HCT116 (cell line): ENCODE measurements around the gene CERK. TPM values are rescaled to one million over a fixed set of nuclear protein-coding genes. Genes with fewer than 3 reads are reported as not detected.

Experiments
- ATAC-seq: fragments of 200-7000 bp; cut with Tn5 transposase; 2 replicates; pipeline ENCODE4 v1.9.1; 2020; ENCODE audit warnings: mild to moderate bottlenecking, moderate library complexity
- BruUV-seq: library from RNA; stranded (reverse); fragments of 400-500 nt; replicated peaks from 2 replicates; lab custom pipeline; 2021; lab: Mats Ljungman, UMichigan
- CTCF ChIA-PET: fragments of 300-600 bp; sonication (Branson Sonifier 250); formaldehyde crosslinking; loops from one replicate; lab custom pipeline; 2021; ENCODE audit warnings: antibody characterized with exemption; lab: Charles Lee
- POLR2A ChIA-PET: fragments of 300-600, 350-600 bp; sonication (Branson Sonifier 250); formaldehyde crosslinking; loops from one replicate; lab custom pipeline; 2021; ENCODE audit warnings: antibody characterized with exemption; lab: Charles Lee
- RAD21 ChIA-PET, 2 experiments: fragments of 300-600 bp; sonication (Branson Sonifier 250); formaldehyde crosslinking; loops; one replicate each; lab custom pipeline; 2023; ENCODE audit warnings: low total read pairs in 2 of 2; ENCODE audit not compliant: uncharacterized antibody in 2 of 2, unreplicated experiment in 2 of 2, low non-redundant PET in 1 of 2; lab: Charles Lee
- DNase-seq: peaks from one replicate; pipeline ENCODE4 v3.0.0-alpha.2; 2010; ENCODE audit warnings: low read depth, low spot score
- H2AFZ ChIP-seq: fragments of 200-600 bp; shearing (Covaris generic), sonication (generic); 2 replicates; pipeline ENCODE4 v1.6.1; 2017; ENCODE audit warnings: low read depth, mixed run types, mixed read lengths, antibody characterized with exemption, low read length; ENCODE audit not compliant: poor library complexity, severe bottlenecking
- H3K27ac ChIP-seq: 2 replicates; pipeline ENCODE4 v1.5.1; 2012; ENCODE audit warnings: low read depth, low read length
- H3K27me3 ChIP-seq: fragments of 200-600 bp; sonication (generic); 2 replicates; pipeline ENCODE4 v1.6.1; 2016; ENCODE audit warnings: mixed run types, low read length, mixed read lengths; ENCODE audit not compliant: insufficient read depth
- H3K36me3 ChIP-seq, 2 experiments: fragments of 200-500 bp in 1 of 2; fragments of 200-600 bp in 1 of 2; sonication (Bioruptor generic) in 1 of 2; sonication (generic) in 1 of 2; 2 replicates each; pipeline versions ENCODE4 v1.5.1 to v1.6.1; 2014 to 2016; ENCODE audit warnings: low read length in 2 of 2, inconsistent platforms in 1 of 2, mixed read lengths in 1 of 2, mixed run types in 1 of 2; ENCODE audit not compliant: insufficient read depth in 2 of 2, control insufficient read depth in 1 of 2
- H3K4me1 ChIP-seq, 2 experiments: fragments of 200-600 bp in 1 of 2; sonication (generic) in 1 of 2; 2 replicates each; pipeline versions ENCODE4 v1.5.1 to v1.6.1; 2012 to 2017; ENCODE audit warnings: low read length in 2 of 2, inconsistent platforms in 1 of 2, mild to moderate bottlenecking in 1 of 2, mixed read lengths in 1 of 2, mixed run types in 1 of 2, moderate library complexity in 1 of 2; ENCODE audit not compliant: insufficient read depth in 2 of 2, control insufficient read depth in 1 of 2
- H3K4me2 ChIP-seq: fragments of 200-600 bp; sonication (generic); 2 replicates; pipeline ENCODE4 v1.6.1; 2017; ENCODE audit warnings: mixed run types, low read length, mixed read lengths
- H3K4me3 ChIP-seq, 2 experiments: fragments of 200-600 bp in 1 of 2; sonication (generic) in 1 of 2; replicated peaks in 1 of 2; 2 replicates each; pipeline ENCODE4 v1.5.1; 2011 to 2016; ENCODE audit warnings: low read length in 2 of 2, control low read depth in 1 of 2, low read depth in 1 of 2, mild to moderate bottlenecking in 1 of 2, mixed read lengths in 1 of 2, mixed run types in 1 of 2
- H3K79me2 ChIP-seq: fragments of 200-600 bp; sonication (generic); 2 replicates; pipeline ENCODE4 v1.6.1; 2017; ENCODE audit warnings: mild to moderate bottlenecking, mixed run types, low read length, moderate library complexity, mixed read lengths; ENCODE audit not compliant: insufficient read depth
- H3K9ac ChIP-seq: fragments of 200-600 bp; sonication (generic); 2 replicates; pipeline ENCODE4 v1.6.1; 2016; ENCODE audit warnings: low read length, mixed read lengths
- H3K9me2 ChIP-seq: fragments of 200-600 bp; sonication (generic), shearing (Covaris generic); 2 replicates; pipeline ENCODE4 v1.6.1; 2017; ENCODE audit warnings: mixed run types, mild to moderate bottlenecking, moderate library complexity; ENCODE audit not compliant: insufficient read depth
- H3K9me3 ChIP-seq, 2 experiments: fragments of 200-500 bp in 1 of 2; fragments of 200-600 bp in 1 of 2; sonication (Bioruptor generic) in 1 of 2; sonication (generic) in 1 of 2; 2 replicates each; pipeline ENCODE4 v1.6.1; 2014 to 2017; ENCODE audit warnings: low read length in 2 of 2, mixed read lengths in 2 of 2, inconsistent platforms in 1 of 2, low read depth in 1 of 2, mild to moderate bottlenecking in 1 of 2, mixed run types in 1 of 2, moderate library complexity in 1 of 2; ENCODE audit not compliant: control insufficient read depth in 1 of 2, insufficient read depth in 1 of 2
- H4K20me1 ChIP-seq: fragments of 200-600 bp; sonication (generic), shearing (Covaris generic); 2 replicates; pipeline ENCODE4 v1.6.1; 2017; ENCODE audit warnings: mixed run types, mild to moderate bottlenecking, moderate library complexity; ENCODE audit not compliant: insufficient read depth
- ATF3 ChIP-seq: IDR thresholded peaks from 2 replicates; pipeline ENCODE4 v1.6.1; 2012
- CBX3 ChIP-seq: IDR thresholded peaks from 2 replicates; pipeline ENCODE4 v1.6.1; 2012; ENCODE audit warnings: low read depth
- CEBPB ChIP-seq: IDR thresholded peaks from 2 replicates; pipeline ENCODE4 v1.6.1; 2012; ENCODE audit warnings: low read depth
- EGR1 ChIP-seq: IDR thresholded peaks from 2 replicates; pipeline ENCODE4 v1.6.1; 2012; ENCODE audit warnings: low read depth
- ELF1 ChIP-seq: IDR thresholded peaks from 2 replicates; pipeline ENCODE4 v1.6.1; 2012; ENCODE audit warnings: low read depth, borderline replicate concordance
- EZH2 ChIP-seq: fragments of 200-600 bp; sonication (generic); IDR thresholded peaks from 2 replicates; pipeline ENCODE4 v1.6.1; 2017; ENCODE audit warnings: antibody characterized with exemption, mixed run types
- POLR2A ChIP-seq: IDR thresholded peaks from 2 replicates; pipeline ENCODE4 v1.7.0; 2011; ENCODE audit warnings: borderline replicate concordance; ENCODE audit not compliant: insufficient read depth, insufficient read length; ENCODE audit errors: extremely low read depth
- RAD21 ChIP-seq: IDR thresholded peaks from 2 replicates; pipeline ENCODE4 v1.6.1; 2012; ENCODE audit warnings: low read depth, mild to moderate bottlenecking
- REST ChIP-seq: IDR thresholded peaks from 2 replicates; pipeline ENCODE4 v1.6.1; 2012; ENCODE audit warnings: low read depth
- SP1 ChIP-seq: IDR thresholded peaks from 2 replicates; pipeline ENCODE4 v1.6.1; 2012; ENCODE audit warnings: low read depth
- TCF7L2 ChIP-seq: IDR thresholded peaks from 2 replicates; pipeline ENCODE4 v1.7.0; 2011; ENCODE audit warnings: borderline replicate concordance, inconsistent platforms; ENCODE audit not compliant: insufficient read depth, insufficient read length; ENCODE audit errors: extremely low read depth
- intact Hi-C: fragments of 100-400 bp; cut with micrococcal nuclease; formaldehyde crosslinking; loops from 2 replicates; pipeline ENCODE4 v1.10.0; 2022
- total RNA-seq: library from RNA; stranded (reverse); gene quantifications from one replicate; pipeline ENCODE4 v1.2.1, GENCODE V29; 2021; ENCODE audit not compliant: unreplicated experiment
- TF ChIP-seq, protein P1 (sequence below): IDR thresholded peaks from 2 replicates; pipeline ENCODE4 v1.6.1; 2011; ENCODE audit warnings: mild to moderate bottlenecking, low read length, moderate library complexity; ENCODE audit not compliant: insufficient replicate concordance; ENCODE audit errors: extremely low read depth

Gene CERK
- total RNA-seq, 1 experiment from 2014 or later, result 35.0 TPM

DNA sequence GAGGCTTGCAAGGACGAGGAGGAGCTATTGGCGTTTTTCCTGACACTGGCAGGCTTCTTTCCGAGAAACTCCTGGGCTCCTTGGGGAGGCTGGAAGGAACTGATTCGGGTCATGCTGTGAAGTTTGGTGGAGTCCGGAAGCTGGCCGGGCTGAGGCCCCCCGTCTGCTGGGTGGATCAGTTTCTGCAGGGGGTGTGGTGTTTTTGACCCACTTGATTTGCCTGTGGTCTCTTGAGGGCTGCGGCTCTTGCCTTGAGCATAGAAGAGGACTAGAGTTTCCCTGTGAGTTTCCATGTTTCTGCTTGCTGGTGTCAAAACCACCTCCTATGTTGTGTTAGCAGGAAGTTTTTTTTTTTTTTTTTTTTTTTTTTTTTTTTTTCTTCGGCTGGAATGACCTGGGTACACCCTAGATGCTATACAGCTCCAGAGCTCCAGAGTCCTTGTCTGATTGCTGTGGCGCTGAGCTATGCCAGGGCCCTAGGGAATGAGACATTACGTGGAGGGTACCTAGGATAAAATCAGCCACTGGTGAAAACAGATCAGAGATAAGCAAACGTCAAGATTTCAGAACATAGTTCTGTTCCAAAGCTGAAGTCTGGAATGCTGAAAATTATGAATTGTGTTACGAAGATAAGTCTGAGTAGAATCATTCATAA is 25.1 kb upstream of the CERK start:
- no peaks in the 10 kb centered on the region for H4K20me1 ChIP-seq
- H3K9ac ChIP-seq, result peak overlapping the region; percentile 100
- H3K9me2 ChIP-seq, result no peaks in the 10 kb centered on the region
- H3K4me2 ChIP-seq, result peak overlapping the region; percentile 96
- ChIA-PET RAD21 (interaction anchor here (0.7 to 1.5 kb wide), 2 partner anchors 11 to 24 kb away, joined by 3 to 7 read pairs; no protein-coding TSS in a partner anchor), CTCF (interaction anchor here (0.8 to 1.5 kb wide), 5 partner anchors 24 to 200 kb away, joined by 3 to 8 read pairs (median 5); no protein-coding TSS in a partner anchor)
- H2AFZ ChIP-seq, result no peak overlapping the region
- H3K27me3 ChIP-seq, result no peaks in the 10 kb centered on the region
- peaks cover 12 to 32% of the 10 kb centered on the region in 2 experiments for H3K4me1 ChIP-seq
- intact Hi-C loops, result no loop called here
- H3K79me2 ChIP-seq, result peaks cover 60% of the 10 kb centered on the region
- no peaks in the 10 kb centered on the region for H3K9me3 ChIP-seq
- ATAC-seq, result peak; percentile 8; the same call in 1 of the 2 replicates
- no peaks in the 10 kb centered on the region; a peak in 1 of 4 replicates for H3K36me3 ChIP-seq
- DNase-seq, result no peak
- TF ChIP-seq CEBPB (no peak), CBX3 (no peak), REST (no peak), RAD21 (no peak), SP1 (no peak), ELF1 (no peak), POLR2A (no peak), ATF3 (no peak), EGR1 (no peak), EZH2 (no peak), TCF7L2 (no peak)
- TF ChIP-seq, protein P1, sequence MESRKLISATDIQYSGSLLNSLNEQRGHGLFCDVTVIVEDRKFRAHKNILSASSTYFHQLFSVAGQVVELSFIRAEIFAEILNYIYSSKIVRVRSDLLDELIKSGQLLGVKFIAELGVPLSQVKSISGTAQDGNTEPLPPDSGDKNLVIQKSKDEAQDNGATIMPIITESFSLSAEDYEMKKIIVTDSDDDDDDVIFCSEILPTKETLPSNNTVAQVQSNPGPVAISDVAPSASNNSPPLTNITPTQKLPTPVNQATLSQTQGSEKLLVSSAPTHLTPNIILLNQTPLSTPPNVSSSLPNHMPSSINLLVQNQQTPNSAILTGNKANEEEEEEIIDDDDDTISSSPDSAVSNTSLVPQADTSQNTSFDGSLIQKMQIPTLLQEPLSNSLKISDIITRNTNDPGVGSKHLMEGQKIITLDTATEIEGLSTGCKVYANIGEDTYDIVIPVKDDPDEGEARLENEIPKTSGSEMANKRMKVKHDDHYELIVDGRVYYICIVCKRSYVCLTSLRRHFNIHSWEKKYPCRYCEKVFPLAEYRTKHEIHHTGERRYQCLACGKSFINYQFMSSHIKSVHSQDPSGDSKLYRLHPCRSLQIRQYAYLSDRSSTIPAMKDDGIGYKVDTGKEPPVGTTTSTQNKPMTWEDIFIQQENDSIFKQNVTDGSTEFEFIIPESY, result no peak
- TF ChIP-seq, all 23 proteins: peak for 0
- POLR2A ChIA-PET, result interaction anchor here (0.7 to 2.3 kb wide), 14 partner anchors 9 to 575 kb away, joined by 3 to 33 read pairs (median 4); no protein-coding TSS in a partner anchor
- TSS peak; percentile 65 for BruUV-seq
- H3K27ac ChIP-seq, result peak overlapping the region; percentile 85
- H3K4me3 ChIP-seq, result peak overlapping the region; percentile 99 to 100
